GM21717 (cell line): ENCODE measurements around the gene CTSC.
"Not testable (repeated sequence)": the region's sequence is repeated elsewhere in the genome, so short reads cannot be mapped to it uniquely, and the experiment has no call there.

ENCODE experiments used
- ATAC-seq: cut with Tn5 transposase; IDR thresholded peaks from one replicate; pipeline ENCODE4 v1.9.1; 2021; ENCODE audit warnings: mild to moderate bottlenecking, moderate library complexity; ENCODE audit not compliant: unreplicated experiment

The CTSC gene

GRCh38 chr11:88284336-88285050, 53.0 kb downstream of the CTSC start:
- ATAC-seq, result no peak

GRCh38 chr11:88282747-88283515, 54.6 kb downstream of the CTSC start:
- ATAC-seq, result no peak

- no peak for ATAC-seq
Observed at GRCh38 chr11:88281317-88281712, 56.2 kb downstream of the CTSC start.

GRCh38 chr11:88280673-88281316, 56.7 kb downstream of the CTSC start:
- ATAC-seq, result no peak

GRCh38 chr11:88277349-88277915, 60.1 kb downstream of the CTSC start:
- ATAC-seq, result no peak

- no peak for ATAC-seq
Observed at GRCh38 chr11:88275636-88276035, 61.9 kb downstream of the CTSC start.

GRCh38 chr11:88266919-88267318, 70.6 kb downstream of the CTSC start:
- ATAC-seq, result no peak

- ATAC-seq, result no peak
Observed at GRCh38 chr11:88266157-88266556, 71.4 kb downstream of the CTSC start.

- ATAC-seq, result no peak
Observed at GRCh38 chr11:88259431-88259830, 78.1 kb downstream of the CTSC start.

- no peak for ATAC-seq
Observed at GRCh38 chr11:88252208-88252607, 85.3 kb downstream of the CTSC start.

- no peak for ATAC-seq
Observed at GRCh38 chr11:88250566-88251242, 86.8 kb downstream of the CTSC start.

GRCh38 chr11:88249706-88250105, 87.8 kb downstream of the CTSC start:
- no peak for ATAC-seq

GRCh38 chr11:88246696-88247095, 90.8 kb downstream of the CTSC start:
- no peak for ATAC-seq

GRCh38 chr11:88245576-88245975, 92.0 kb downstream of the CTSC start:
- ATAC-seq, result not testable (repeated sequence)
